HepG2 (cell line): ENCODE measurements around the gene SUPT4H1. TPM values are rescaled to one million over a fixed set of nuclear protein-coding genes. Genes with fewer than 3 reads are reported as not detected.

Experiments
- ATAC-seq: fragments of 200-7000 bp; cut with Tn5 transposase; 3 replicates; pipeline ENCODE4 v1.9.1; 2020; ENCODE audit warnings: mild to moderate bottlenecking, moderate library complexity
- BruUV-seq: library from RNA; stranded (reverse); fragments of 400-500 nt; replicated peaks from 2 replicates; lab custom pipeline; 2021; lab: Mats Ljungman, UMichigan
- CTCF ChIA-PET: fragments of 300-600 bp; formaldehyde crosslinking; extraction: SDS; loops from one replicate; lab custom pipeline; 2021; ENCODE audit warnings: low total read pairs, inconsistent platforms, low intra/inter-chr PET ratio; lab: Yijun Ruan, JAX
- POLR2A ChIA-PET: fragments of 350-600 bp; sonication (Branson Sonifier 250); formaldehyde crosslinking; loops from one replicate; lab custom pipeline; 2020; ENCODE audit warnings: antibody characterized with exemption, inconsistent platforms; lab: Yijun Ruan, JAX
- DNase-seq: peaks from one replicate; pipeline ENCODE4 v3.0.0-alpha.2; 2015; ENCODE audit warnings: low spot score
- FAIRE-seq: peaks from 3 replicates; lab custom pipeline; 2011; peaks lifted over from hg19 to GRCh38; lab: Jason Lieb, UNC
- H2AFZ ChIP-seq: one replicate; pipeline ENCODE4 v1.6.1; 2011; ENCODE audit warnings: low read length, inconsistent platforms
- H3K27ac ChIP-seq: fragments of 300-600 bp; 3 replicates; pipeline ENCODE4 v1.8.0; 2011; ENCODE audit warnings: mixed run types, mild to moderate bottlenecking, mixed read lengths, low read length, inconsistent platforms; ENCODE audit not compliant: insufficient read depth; ENCODE audit errors: extremely low read length
- H3K27me3 ChIP-seq, 2 experiments: fragments of 200-600 bp in 1 of 2; 2 replicates in 1 of 2; 3 replicates in 1 of 2; pipeline versions ENCODE4 v1.6.0 to v1.8.0; 2011; ENCODE audit warnings: low read length in 2 of 2, mild to moderate bottlenecking in 2 of 2, moderate library complexity in 2 of 2, inconsistent platforms in 1 of 2; ENCODE audit not compliant: insufficient read depth in 2 of 2, control insufficient read depth in 1 of 2
- H3K36me3 ChIP-seq, 2 experiments: fragments of 200-600 bp in 1 of 2; replicated peaks in 1 of 2; 2 replicates in 1 of 2; 3 replicates in 1 of 2; pipeline versions ENCODE4 v1.5.1 to v1.8.0; 2011; ENCODE audit warnings: low read length in 2 of 2, inconsistent platforms in 1 of 2; ENCODE audit not compliant: insufficient read depth in 2 of 2, control insufficient read depth in 1 of 2
- H3K4me1 ChIP-seq: 2 replicates; pipeline ENCODE4 v1.5.1; 2012; ENCODE audit warnings: low read length, inconsistent platforms; ENCODE audit not compliant: insufficient read depth
- H3K4me2 ChIP-seq: 2 replicates; pipeline ENCODE4 v1.6.0; 2011; ENCODE audit warnings: low read depth, low read length, inconsistent platforms
- H3K4me3 ChIP-seq, 3 experiments: fragments of 200-600 bp in 1 of 3; sonication (generic), shearing (Covaris generic) in 1 of 3; replicated peaks in 1 of 3; 2 replicates each; pipeline ENCODE4 v1.5.1; 2011 to 2016; ENCODE audit warnings: low read length in 3 of 3, inconsistent platforms in 2 of 3, low read depth in 2 of 3, mild to moderate bottlenecking in 2 of 3, control low read depth in 1 of 3, mixed read lengths in 1 of 3; ENCODE audit not compliant: insufficient read depth in 1 of 3
- H3K79me2 ChIP-seq: one replicate; pipeline ENCODE4 v1.6.1; 2011; ENCODE audit warnings: low read length, inconsistent platforms; ENCODE audit not compliant: insufficient read depth
- H3K9ac ChIP-seq: 2 replicates; pipeline ENCODE4 v1.6.0; 2011; ENCODE audit warnings: mild to moderate bottlenecking, low read depth, low read length, inconsistent platforms; ENCODE audit not compliant: insufficient read depth
- H3K9me3 ChIP-seq: 2 replicates; pipeline ENCODE4 v1.5.1; 2012; ENCODE audit warnings: mild to moderate bottlenecking, low read length
- H4K20me1 ChIP-seq: 2 replicates; pipeline ENCODE4 v1.6.0; 2011; ENCODE audit warnings: inconsistent platforms, mild to moderate bottlenecking, low read length, moderate library complexity; ENCODE audit not compliant: insufficient read depth
- ISX ChIP-seq: sonication (generic); formaldehyde crosslinking; conservative IDR thresholded peaks from 2 replicates; pipeline ENCODE4 v1.5.0; 2020; ENCODE audit warnings: missing genetic modification reagents
- ZNF460 ChIP-seq: sonication (generic); formaldehyde crosslinking; IDR thresholded peaks from 2 replicates; pipeline ENCODE4 v1.5.1; 2020; ENCODE audit warnings: missing genetic modification reagents, mild to moderate bottlenecking, borderline replicate concordance
- ZNF607 ChIP-seq: sonication (generic); formaldehyde crosslinking; IDR thresholded peaks from 2 replicates; pipeline ENCODE4 v1.5.1; 2020; ENCODE audit warnings: missing genetic modification reagents, mild to moderate bottlenecking, borderline replicate concordance
- WGBS: methylation state at CpG from one replicate; pipeline ENCODE4 v1.1.6; 2017; ENCODE audit warnings: low lambda C conversion rate; 5-methylcytosine and 5-hydroxymethylcytosine counted together
- in situ Hi-C: cut with HindIII; loops from 2 replicates; pipeline ENCODE4 v1.10.0; 2017; ENCODE audit warnings: low pct_unique_long_range_greater_than_20kb; ENCODE audit not compliant: extremely low pct_ligation_motif_present
- intact Hi-C: fragments of 100-400 bp; cut with micrococcal nuclease; formaldehyde crosslinking; loops from one replicate; pipeline ENCODE4 v1.10.0; 2022; ENCODE audit not compliant: unreplicated experiment
- polyA plus RNA-seq, 8 experiments: library from polyadenylated mRNA; depleted of rRNA in 3 of 8; stranded (reverse) in 7 of 8; unstranded in 1 of 8; fragments of >200 nt; fragmentation: Illumina TruSeq in 4 of 8; extraction: Trizol in 4 of 8; gene quantifications; 2 replicates each; pipeline versions ENCODE4 v1.2.1 to v1.2.3, GENCODE V29; 2011 to 2016; ENCODE audit warnings: low read depth in 4 of 8, missing spikeins in 1 of 8, mixed read lengths in 1 of 8; ENCODE audit not compliant: insufficient read depth in 1 of 8
- total RNA-seq, 5 experiments: library from RNA; depleted of rRNA; stranded (reverse); fragments of >200 nt; fragmentation: Illumina TruSeq; extraction: Trizol; gene quantifications; 2 replicates each; pipeline ENCODE4 v1.2.3, GENCODE V29; 2016; ENCODE audit warnings: low read depth in 1 of 5
- TF ChIP-seq, protein P1 (sequence below): sonication (generic); formaldehyde crosslinking; IDR thresholded peaks from 2 replicates; pipeline ENCODE4 v1.4.0; 2020; ENCODE audit warnings: missing genetic modification reagents

The SUPT4H1 gene
- total and polyA plus RNA-seq, 2 of the 13 experiments (the other 11 are each of a cell fraction or from before 2014, with no cell fraction given): 155 to 244 TPM

DNA sequence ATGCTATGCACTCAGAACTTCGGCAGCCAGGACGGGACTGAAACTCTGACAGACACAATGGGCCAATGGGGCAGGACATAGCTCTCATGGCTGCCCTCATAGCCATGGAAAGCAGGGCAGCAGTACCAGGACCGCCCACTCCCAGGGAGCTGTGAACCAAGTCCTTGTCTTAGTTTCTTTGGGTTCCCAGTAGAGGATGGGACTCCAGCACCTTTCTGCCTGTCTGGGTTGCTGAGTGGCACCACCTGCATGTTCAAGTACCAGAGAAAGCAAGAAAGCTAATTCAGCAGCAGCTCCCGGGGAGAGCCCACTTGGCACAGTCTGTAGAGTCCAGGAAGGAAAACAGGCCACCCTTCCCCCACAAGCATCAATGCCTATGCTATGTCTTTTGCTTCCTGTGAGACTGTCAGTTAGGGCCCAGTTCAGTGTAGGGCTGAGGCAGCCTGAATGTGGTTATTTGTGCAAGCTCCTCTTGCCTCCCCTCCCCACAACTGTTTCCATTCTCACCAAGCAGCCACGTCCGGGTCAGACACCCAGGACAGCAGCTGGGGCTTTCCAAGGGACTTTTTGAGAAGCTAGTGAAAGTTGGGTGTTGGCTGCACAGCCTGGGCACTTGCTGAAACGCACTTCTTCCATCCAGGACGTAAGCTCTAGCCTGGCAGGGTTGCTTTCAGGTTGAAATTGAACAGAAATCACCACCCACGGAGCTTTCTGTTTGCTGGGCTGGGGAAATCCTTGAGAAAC lies 7.8 kb downstream of the SUPT4H1 start (continued):
- TF ChIP-seq ZNF607 (CRISPR knock-in tag): no peak

DNA sequence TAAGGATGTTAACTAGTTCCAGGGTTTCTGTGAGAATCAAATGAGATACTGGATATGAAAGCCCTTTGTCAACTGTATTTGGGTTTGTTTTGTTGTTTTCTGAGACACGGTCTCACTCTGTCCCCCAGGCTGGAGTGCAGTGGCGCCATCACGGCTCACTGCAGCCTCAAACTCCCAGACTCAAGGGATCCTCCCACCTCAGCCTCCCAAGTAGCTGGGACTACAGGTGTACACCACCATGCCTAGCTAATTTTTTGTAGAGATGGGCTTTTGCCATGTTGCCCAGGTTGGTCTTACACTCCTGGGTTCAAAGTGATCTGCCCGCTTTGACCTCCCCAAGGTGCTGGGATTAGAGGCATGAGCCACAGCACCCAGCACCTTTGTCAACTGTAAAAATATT lies 8.9 kb downstream of the SUPT4H1 start:
- no peak overlapping the region for H2AFZ ChIP-seq
- no peaks in the 10 kb centered on the region for H3K9me3 ChIP-seq
- H3K79me2 ChIP-seq: no peaks in the 10 kb centered on the region
- intact Hi-C loops: no loop called here
- H3K9ac ChIP-seq: no peak overlapping the region
- no peaks in the 10 kb centered on the region for H4K20me1 ChIP-seq
- H3K36me3 ChIP-seq: peaks cover 28 to 44% of the 10 kb centered on the region in 2 experiments
- no peak overlapping the region for H3K27ac ChIP-seq
- H3K4me3 ChIP-seq: no peak overlapping the region
- in situ Hi-C loops: no loop called here
- POLR2A ChIA-PET: interaction anchor here (1.4 to 5.3 kb wide), 8 partner anchors 9 to 73 kb away, joined by 3 to 39 read pairs (median 12); partner anchors contain the start of genes RNF43 and SUPT4H1
- peaks cover 16% of the 10 kb centered on the region for H3K4me1 ChIP-seq
- 98% methylated on average over 4 of the region's 4 CpGs for WGBS
- CTCF ChIA-PET: no interaction called here
- ATAC-seq (no peak), FAIRE-seq (no peak), DNase-seq (no peak)
- TF ChIP-seq ZNF460 (peak; percentile 30; the same call in 1 of the 2 replicates), ISX (CRISPR knock-in tag) (no peak)
- TF ChIP-seq, protein P1, sequence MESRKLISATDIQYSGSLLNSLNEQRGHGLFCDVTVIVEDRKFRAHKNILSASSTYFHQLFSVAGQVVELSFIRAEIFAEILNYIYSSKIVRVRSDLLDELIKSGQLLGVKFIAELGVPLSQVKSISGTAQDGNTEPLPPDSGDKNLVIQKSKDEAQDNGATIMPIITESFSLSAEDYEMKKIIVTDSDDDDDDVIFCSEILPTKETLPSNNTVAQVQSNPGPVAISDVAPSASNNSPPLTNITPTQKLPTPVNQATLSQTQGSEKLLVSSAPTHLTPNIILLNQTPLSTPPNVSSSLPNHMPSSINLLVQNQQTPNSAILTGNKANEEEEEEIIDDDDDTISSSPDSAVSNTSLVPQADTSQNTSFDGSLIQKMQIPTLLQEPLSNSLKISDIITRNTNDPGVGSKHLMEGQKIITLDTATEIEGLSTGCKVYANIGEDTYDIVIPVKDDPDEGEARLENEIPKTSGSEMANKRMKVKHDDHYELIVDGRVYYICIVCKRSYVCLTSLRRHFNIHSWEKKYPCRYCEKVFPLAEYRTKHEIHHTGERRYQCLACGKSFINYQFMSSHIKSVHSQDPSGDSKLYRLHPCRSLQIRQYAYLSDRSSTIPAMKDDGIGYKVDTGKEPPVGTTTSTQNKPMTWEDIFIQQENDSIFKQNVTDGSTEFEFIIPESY: 0 out of 2 replicates have a peak, but pooled peaks have one; percentile 25
- H3K4me2 ChIP-seq: no peak overlapping the region
- BruUV-seq: no TSS peak
- no peaks in the 10 kb centered on the region for H3K27me3 ChIP-seq
